Activated T-helper 17 cell treated with anti-CD3 and anti-CD28 coated beads, Interleukin-2, amount 50 U/mL, for 72 hours (primary cell): ENCODE measurements around the gene MBOAT1. TPM values are rescaled to one million over a fixed set of nuclear protein-coding genes. Genes with fewer than 3 reads are reported as not detected.

Experiments
- ATAC-seq: fragments of 150-1000 bp; cut with Tn5 transposase; replicated peaks from 2 replicates; pipeline ENCODE4 v1.10.0; 2021; ENCODE audit warnings: mild to moderate bottlenecking, moderate library complexity
- H3K27ac Mint-ChIP-seq: one replicate; pipeline ENCODE4 v1.8.0; 2022; ENCODE audit warnings: mixed read lengths
- H3K27me3 Mint-ChIP-seq: one replicate; pipeline ENCODE4 v1.8.0; 2022; ENCODE audit warnings: mixed read lengths
- H3K36me3 Mint-ChIP-seq: one replicate; pipeline ENCODE4 v1.8.0; 2022; ENCODE audit warnings: low read depth, mild to moderate bottlenecking, mixed read lengths
- H3K4me1 Mint-ChIP-seq: one replicate; pipeline ENCODE4 v1.8.0; 2022; ENCODE audit warnings: mixed read lengths
- H3K4me3 Mint-ChIP-seq: one replicate; pipeline ENCODE4 v1.8.0; 2022; ENCODE audit warnings: mild to moderate bottlenecking, mixed read lengths
- H3K9me3 Mint-ChIP-seq: one replicate; pipeline ENCODE4 v1.8.0; 2022; ENCODE audit warnings: mixed read lengths
- total RNA-seq, 2 donors: library from RNA; stranded (reverse); gene quantifications; one replicate each; pipeline ENCODE4 v1.2.3, GENCODE V29; 2022

The MBOAT1 gene
- total RNA-seq, 2 donors from 2014 or later, result 15.7 to 18.3 TPM

GRCh38 chr6:20220359-20220758 lies 8.1 kb upstream of the MBOAT1 start:
- H3K27ac Mint-ChIP-seq, result no peak overlapping the region
- H3K4me3 Mint-ChIP-seq, result no peak overlapping the region
- H3K4me1 Mint-ChIP-seq, result no peaks in the 10 kb centered on the region
- no peak for ATAC-seq
- H3K9me3 Mint-ChIP-seq, result no peaks in the 10 kb centered on the region
- no peaks in the 10 kb centered on the region for H3K36me3 Mint-ChIP-seq
- no peaks in the 10 kb centered on the region for H3K27me3 Mint-ChIP-seq

DNA sequence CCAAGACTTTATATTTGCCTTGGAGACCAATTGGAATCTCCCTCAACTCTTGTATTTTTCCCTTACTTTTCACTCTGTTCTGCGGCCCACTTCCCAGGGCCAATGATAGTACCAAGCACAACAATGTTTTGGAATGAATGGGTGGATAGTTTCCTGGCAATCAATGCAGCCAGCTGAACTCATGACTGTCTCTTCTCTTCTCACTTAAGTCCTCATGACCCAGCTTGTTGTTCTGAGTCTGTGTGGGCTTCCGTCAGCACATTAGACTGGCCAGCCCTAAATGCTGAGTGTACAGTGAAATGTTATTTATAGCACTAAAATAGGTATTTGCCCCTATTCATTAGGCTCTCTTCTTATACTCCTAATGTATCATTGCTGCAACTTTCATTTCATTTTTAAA lies 5.6 kb upstream of the MBOAT1 start:
- H3K27me3 Mint-ChIP-seq, result no peaks in the 10 kb centered on the region
- no peak overlapping the region for H3K27ac Mint-ChIP-seq
- no peaks in the 10 kb centered on the region for H3K9me3 Mint-ChIP-seq
- peaks cover 6% of the 10 kb centered on the region for H3K4me1 Mint-ChIP-seq
- H3K36me3 Mint-ChIP-seq, result no peaks in the 10 kb centered on the region
- no peak overlapping the region for H3K4me3 Mint-ChIP-seq
- no peak for ATAC-seq

- ATAC-seq, result no peak
- H3K4me3 Mint-ChIP-seq, result no peak overlapping the region
- H3K4me1 Mint-ChIP-seq, result peaks cover 6% of the 10 kb centered on the region
- no peak overlapping the region for H3K27ac Mint-ChIP-seq
- H3K36me3 Mint-ChIP-seq, result no peaks in the 10 kb centered on the region
- H3K9me3 Mint-ChIP-seq, result no peaks in the 10 kb centered on the region
- H3K27me3 Mint-ChIP-seq, result no peaks in the 10 kb centered on the region
Measured at GRCh38 chr6:20217324-20217855, 5.1 kb upstream of the MBOAT1 start.

DNA sequence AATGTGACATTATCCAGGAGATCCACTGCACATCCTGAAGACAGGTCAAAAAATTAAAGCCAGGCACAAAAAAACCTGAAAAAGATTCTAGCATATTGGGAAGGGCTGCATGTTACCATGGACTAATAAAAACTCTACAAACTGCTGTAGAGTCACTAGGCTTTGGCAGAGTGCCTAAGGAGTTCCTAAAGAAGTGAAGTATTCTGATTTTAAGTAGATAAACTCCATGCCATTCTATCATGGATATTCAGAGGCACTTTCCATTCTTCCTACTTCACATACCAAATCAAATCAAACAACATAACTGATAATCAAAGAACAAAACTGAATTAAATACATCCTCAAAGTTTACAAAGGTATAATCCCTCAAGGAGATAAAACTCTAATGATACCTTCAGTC lies 3.0 kb upstream of the MBOAT1 start:
- no peak for ATAC-seq
- peaks cover 11% of the 10 kb centered on the region for H3K4me1 Mint-ChIP-seq
- H3K4me3 Mint-ChIP-seq, result no peak overlapping the region
- no peak overlapping the region for H3K27ac Mint-ChIP-seq
- no peaks in the 10 kb centered on the region for H3K36me3 Mint-ChIP-seq
- H3K27me3 Mint-ChIP-seq, result no peaks in the 10 kb centered on the region
- H3K9me3 Mint-ChIP-seq, result no peaks in the 10 kb centered on the region

DNA sequence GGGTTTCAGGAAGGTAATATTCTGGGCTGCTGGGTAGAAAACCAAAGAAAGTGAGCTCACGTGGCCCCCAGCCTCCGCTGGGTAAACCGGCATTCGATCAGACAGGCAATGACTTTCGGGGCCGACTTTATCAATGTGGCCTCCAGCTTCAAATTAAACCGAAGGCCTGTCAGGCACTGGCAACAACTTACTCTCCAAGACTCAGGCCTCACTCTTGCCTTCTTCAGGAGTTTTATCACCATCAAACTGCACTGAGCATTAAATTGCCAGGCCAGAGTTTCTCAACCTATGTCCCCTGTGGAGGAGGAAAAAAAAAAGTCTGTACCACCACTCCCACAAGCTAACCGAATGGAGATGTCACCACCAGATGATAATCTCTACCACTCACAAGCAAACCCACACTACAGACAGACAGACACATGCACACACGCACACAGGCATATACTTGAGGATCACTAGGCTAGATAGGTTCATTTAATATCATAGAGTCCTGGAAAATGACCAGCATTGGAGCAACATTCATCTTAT lies 1.1 kb upstream of the MBOAT1 start:
- Mint-ChIP-seq H3K36me3 (no peaks in the 10 kb centered on the region), H3K9me3 (no peaks in the 10 kb centered on the region), H3K4me1 (peaks cover 26% of the 10 kb centered on the region), H3K27me3 (no peaks in the 10 kb centered on the region), H3K4me3 (peak overlapping the region; percentile 98), H3K27ac (peak overlapping the region; percentile 90)
- ATAC-seq, result no peak

GRCh38 chr6:20211941-20212391 lies 303 bp downstream of the MBOAT1 start:
- Mint-ChIP-seq H3K4me3 (peak overlapping the region; percentile 98), H3K27me3 (no peaks in the 10 kb centered on the region), H3K36me3 (no peaks in the 10 kb centered on the region), H3K4me1 (peaks cover 31% of the 10 kb centered on the region), H3K27ac (peak overlapping the region; percentile 93), H3K9me3 (no peaks in the 10 kb centered on the region)
- peak; percentile 19 for ATAC-seq

DNA sequence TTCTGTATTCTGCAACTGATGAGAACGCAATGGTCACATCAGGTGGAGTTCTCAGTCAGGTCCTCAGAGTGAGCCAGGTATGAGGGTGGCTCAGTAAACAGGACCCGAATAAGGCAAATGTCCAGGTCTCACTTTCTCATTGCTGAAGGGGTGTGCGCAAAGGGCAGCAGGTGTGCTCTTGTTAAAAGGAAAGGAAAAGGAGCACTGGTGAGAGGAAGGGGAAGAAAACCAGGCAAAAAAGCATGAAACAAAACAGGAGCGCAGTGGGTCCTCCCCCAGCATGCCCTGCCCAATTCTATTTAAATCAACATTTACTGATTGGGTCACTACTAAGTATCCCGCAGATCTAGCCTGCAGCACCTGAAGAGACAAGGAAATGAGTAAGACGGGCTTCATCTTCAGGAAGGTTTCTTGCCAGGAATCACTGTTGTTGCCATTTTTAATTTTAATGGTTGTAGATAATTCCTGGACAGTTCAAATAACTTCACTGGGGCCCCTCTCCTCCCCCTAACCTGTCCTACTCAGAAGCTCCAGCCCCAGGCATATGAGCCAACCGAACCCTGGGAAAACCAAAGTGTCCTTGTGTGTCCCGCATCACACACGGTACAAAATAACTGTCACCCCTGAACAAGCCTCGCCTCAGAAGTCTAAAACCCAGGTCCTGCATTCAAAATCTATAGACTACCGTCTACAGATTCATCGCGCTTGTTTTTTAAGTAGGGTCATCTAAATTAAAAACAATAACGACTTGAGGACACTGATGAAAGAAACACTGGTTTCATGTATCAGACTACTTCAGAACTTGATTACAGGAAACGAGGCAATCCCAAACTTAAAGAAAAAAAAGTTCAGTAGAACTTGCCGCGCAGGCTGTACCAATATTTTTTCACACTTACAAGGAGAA lies 980 bp downstream of the MBOAT1 start:
- peak; percentile 44 for ATAC-seq
- Mint-ChIP-seq H3K4me1 (peaks cover 37% of the 10 kb centered on the region), H3K36me3 (no peaks in the 10 kb centered on the region), H3K4me3 (peak overlapping the region; percentile 98), H3K27ac (peak overlapping the region; percentile 93), H3K27me3 (no peaks in the 10 kb centered on the region), H3K9me3 (no peaks in the 10 kb centered on the region)

- ATAC-seq, result no peak
- H3K4me3 Mint-ChIP-seq, result peak overlapping the region; percentile 98
- H3K27ac Mint-ChIP-seq, result peak overlapping the region; percentile 72
- no peaks in the 10 kb centered on the region for H3K9me3 Mint-ChIP-seq
- peaks cover 48% of the 10 kb centered on the region for H3K4me1 Mint-ChIP-seq
- no peaks in the 10 kb centered on the region for H3K36me3 Mint-ChIP-seq
- H3K27me3 Mint-ChIP-seq, result no peaks in the 10 kb centered on the region
Measured at GRCh38 chr6:20210158-20210557, 2.1 kb downstream of the MBOAT1 start.

- peak overlapping the region; percentile 72 for H3K27ac Mint-ChIP-seq
Measured at GRCh38 chr6:20208687-20209378, 3.4 kb downstream of the MBOAT1 start.

GRCh38 chr6:20207088-20207418 lies 5.2 kb downstream of the MBOAT1 start:
- no peaks in the 10 kb centered on the region for H3K9me3 Mint-ChIP-seq
- peaks cover 59% of the 10 kb centered on the region for H3K4me1 Mint-ChIP-seq

More at GRCh38 chr6:20208687-20209378, 3.4 kb downstream of the MBOAT1 start:
- Mint-ChIP-seq H3K36me3 (no peaks in the 10 kb centered on the region), H3K4me3 (peak overlapping the region; percentile 98), H3K9me3 (no peaks in the 10 kb centered on the region), H3K4me1 (peaks cover 59% of the 10 kb centered on the region), H3K27me3 (no peaks in the 10 kb centered on the region)
- peak; percentile 11 for ATAC-seq

DNA sequence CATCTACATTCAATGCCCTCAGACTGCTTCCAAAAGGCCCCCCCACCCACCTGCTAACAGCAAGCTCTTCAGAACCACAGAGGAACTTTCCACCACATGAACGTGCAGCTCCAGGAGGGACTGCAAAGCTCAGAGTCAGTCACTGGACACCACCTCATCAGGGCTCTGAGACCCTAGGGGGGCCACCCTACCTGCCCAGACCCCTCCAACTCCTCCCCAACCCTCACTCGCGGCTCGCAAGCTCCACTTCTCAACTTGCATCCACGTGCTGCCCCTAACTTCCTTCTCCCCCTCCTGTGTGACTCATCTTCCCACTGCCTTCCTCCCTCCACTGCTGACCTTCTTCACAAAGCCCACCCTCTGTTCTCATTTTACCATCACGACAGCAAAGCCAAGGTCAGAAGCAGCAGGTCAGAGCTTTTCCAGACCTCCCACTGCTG lies 6.5 kb downstream of the MBOAT1 start:
- H3K4me1 Mint-ChIP-seq, result peaks cover 61% of the 10 kb centered on the region
- no peaks in the 10 kb centered on the region for H3K9me3 Mint-ChIP-seq
- ATAC-seq, result no peak

More at GRCh38 chr6:20207088-20207418, 5.2 kb downstream of the MBOAT1 start:
- no peak for ATAC-seq
- Mint-ChIP-seq H3K27ac (peak overlapping the region; percentile 83), H3K27me3 (no peaks in the 10 kb centered on the region), H3K4me3 (peak overlapping the region; percentile 83), H3K36me3 (no peaks in the 10 kb centered on the region)

GRCh38 chr6:20204512-20204894 lies 7.8 kb downstream of the MBOAT1 start:
- ATAC-seq, result no peak
- Mint-ChIP-seq H3K9me3 (no peaks in the 10 kb centered on the region), H3K27me3 (no peaks in the 10 kb centered on the region), H3K27ac (peak overlapping the region; percentile 83), H3K4me3 (peak overlapping the region; percentile 83), H3K36me3 (peaks cover 8% of the 10 kb centered on the region), H3K4me1 (peaks cover 58% of the 10 kb centered on the region)

More for the DNA sequence above, 6.5 kb downstream of the MBOAT1 start:
- peak overlapping the region; percentile 83 for H3K27ac Mint-ChIP-seq
- peak overlapping the region; percentile 83 for H3K4me3 Mint-ChIP-seq
- H3K36me3 Mint-ChIP-seq, result peaks cover 5% of the 10 kb centered on the region
- no peaks in the 10 kb centered on the region for H3K27me3 Mint-ChIP-seq

- H3K27ac Mint-ChIP-seq, result peak overlapping the region; percentile 83
- H3K9me3 Mint-ChIP-seq, result no peaks in the 10 kb centered on the region
- peaks cover 8% of the 10 kb centered on the region for H3K36me3 Mint-ChIP-seq
- ATAC-seq, result no peak
- H3K4me3 Mint-ChIP-seq, result peak overlapping the region; percentile 83
- no peaks in the 10 kb centered on the region for H3K27me3 Mint-ChIP-seq
- peaks cover 53% of the 10 kb centered on the region for H3K4me1 Mint-ChIP-seq
Measured at GRCh38 chr6:20203561-20204511, 8.4 kb downstream of the MBOAT1 start.
